Nephron (organoid): ENCODE data around the gene PARD3.

ENCODE experiments used
- H3K27ac Mint-ChIP-seq, 3 experiments: 2 replicates each; pipeline ENCODE4 v1.8.0; 2020; ENCODE audit warnings: mixed read lengths in 3 of 3, mild to moderate bottlenecking in 2 of 3, moderate library complexity in 1 of 3
- H3K27me3 Mint-ChIP-seq: 2 replicates; pipeline ENCODE4 v1.8.0; 2021; ENCODE audit warnings: low read depth, mild to moderate bottlenecking, moderate library complexity, mixed read lengths
- H3K36me3 Mint-ChIP-seq: 2 replicates; pipeline ENCODE4 v1.8.0; 2020; ENCODE audit warnings: low read depth, mixed read lengths
- H3K4me1 Mint-ChIP-seq: 2 replicates; pipeline ENCODE4 v1.8.0; 2020; ENCODE audit warnings: mixed read lengths
- H3K4me3 Mint-ChIP-seq, 3 experiments: 2 replicates each; pipeline ENCODE4 v1.8.0; 2020; ENCODE audit warnings: mild to moderate bottlenecking in 3 of 3, mixed read lengths in 3 of 3, moderate library complexity in 2 of 3
- H3K9me3 Mint-ChIP-seq: 2 replicates; pipeline ENCODE4 v1.8.0; 2020; ENCODE audit warnings: mixed read lengths
- TF ChIP-seq, protein P1 (sequence below), 3 experiments: fragments of 200-600 bp; sonication (generic); IDR thresholded peaks; one replicate each; pipeline ENCODE4 v1.5.0; 2021; ENCODE audit warnings: antibody characterized with exemption in 3 of 3; ENCODE audit not compliant: unreplicated experiment in 3 of 3

The PARD3 gene

DNA sequence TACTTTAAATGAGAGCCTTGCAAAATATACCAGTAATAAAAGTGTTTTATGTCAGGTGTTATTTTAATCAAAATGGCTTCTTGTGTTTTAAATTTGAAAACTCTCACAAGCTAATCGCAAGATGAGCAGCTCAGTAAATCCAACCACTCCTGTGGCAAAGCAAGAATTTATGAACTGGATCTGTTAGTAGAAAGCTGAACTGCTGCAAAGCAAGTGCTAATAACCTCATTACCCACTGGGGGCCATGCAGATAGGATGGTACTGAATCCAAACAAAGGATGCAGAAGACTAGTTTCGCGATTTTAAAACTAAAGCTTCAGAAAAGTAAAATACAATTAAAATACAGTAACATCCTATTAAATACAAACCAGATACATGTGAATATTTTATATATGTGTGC lies 468.0 kb downstream of the PARD3 start:
- Mint-ChIP-seq H3K27me3 (no peaks in the 10 kb centered on the region), H3K4me1 (peaks cover 19% of the 10 kb centered on the region), H3K27ac (no peak overlapping the region), H3K4me3 (no peak overlapping the region), H3K9me3 (no peaks in the 10 kb centered on the region), H3K36me3 (peaks cover 60% of the 10 kb centered on the region)
- TF ChIP-seq, protein P1, sequence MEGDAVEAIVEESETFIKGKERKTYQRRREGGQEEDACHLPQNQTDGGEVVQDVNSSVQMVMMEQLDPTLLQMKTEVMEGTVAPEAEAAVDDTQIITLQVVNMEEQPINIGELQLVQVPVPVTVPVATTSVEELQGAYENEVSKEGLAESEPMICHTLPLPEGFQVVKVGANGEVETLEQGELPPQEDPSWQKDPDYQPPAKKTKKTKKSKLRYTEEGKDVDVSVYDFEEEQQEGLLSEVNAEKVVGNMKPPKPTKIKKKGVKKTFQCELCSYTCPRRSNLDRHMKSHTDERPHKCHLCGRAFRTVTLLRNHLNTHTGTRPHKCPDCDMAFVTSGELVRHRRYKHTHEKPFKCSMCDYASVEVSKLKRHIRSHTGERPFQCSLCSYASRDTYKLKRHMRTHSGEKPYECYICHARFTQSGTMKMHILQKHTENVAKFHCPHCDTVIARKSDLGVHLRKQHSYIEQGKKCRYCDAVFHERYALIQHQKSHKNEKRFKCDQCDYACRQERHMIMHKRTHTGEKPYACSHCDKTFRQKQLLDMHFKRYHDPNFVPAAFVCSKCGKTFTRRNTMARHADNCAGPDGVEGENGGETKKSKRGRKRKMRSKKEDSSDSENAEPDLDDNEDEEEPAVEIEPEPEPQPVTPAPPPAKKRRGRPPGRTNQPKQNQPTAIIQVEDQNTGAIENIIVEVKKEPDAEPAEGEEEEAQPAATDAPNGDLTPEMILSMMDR (IDR thresholded peaks at IDR 0.05; ENCODE audit: unreplicated experiment in 3 of 3), result no peak

DNA sequence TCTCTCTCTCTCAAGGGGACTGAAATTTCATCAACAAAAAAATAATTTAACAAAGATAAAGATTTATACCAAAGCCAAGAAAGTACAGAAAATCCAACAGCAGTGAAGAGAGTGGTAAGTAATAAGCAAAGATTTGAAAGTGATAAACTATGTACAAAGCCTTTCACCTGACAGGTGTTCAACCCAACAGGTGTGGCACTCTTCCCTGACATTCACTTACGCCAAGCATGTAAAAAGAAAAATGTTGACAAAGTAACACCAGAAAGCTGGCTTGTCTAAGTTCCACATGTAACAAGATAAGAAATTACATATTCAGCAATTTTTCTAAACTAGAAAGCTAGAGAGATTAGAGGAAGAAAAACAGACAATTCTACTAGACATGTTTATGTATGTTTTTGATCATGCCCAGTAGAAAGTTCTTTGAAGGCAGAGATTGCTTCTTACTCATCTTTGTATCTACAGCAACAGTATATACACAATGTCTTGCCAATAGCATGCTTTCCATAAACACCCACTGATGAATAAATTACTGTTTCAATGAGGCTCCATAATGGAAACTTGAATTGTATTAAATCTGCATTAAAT lies 468.5 kb downstream of the PARD3 start:
- Mint-ChIP-seq H3K4me3 (no peak overlapping the region), H3K9me3 (no peaks in the 10 kb centered on the region), H3K36me3 (peaks cover 56% of the 10 kb centered on the region), H3K27ac (peak overlapping the region; percentile 16 to 75 (median 60)), H3K27me3 (no peaks in the 10 kb centered on the region), H3K4me1 (peaks cover 21% of the 10 kb centered on the region)
- TF ChIP-seq, protein P1 (IDR thresholded peaks at IDR 0.05; ENCODE audit: unreplicated experiment in 3 of 3), result no peak

DNA sequence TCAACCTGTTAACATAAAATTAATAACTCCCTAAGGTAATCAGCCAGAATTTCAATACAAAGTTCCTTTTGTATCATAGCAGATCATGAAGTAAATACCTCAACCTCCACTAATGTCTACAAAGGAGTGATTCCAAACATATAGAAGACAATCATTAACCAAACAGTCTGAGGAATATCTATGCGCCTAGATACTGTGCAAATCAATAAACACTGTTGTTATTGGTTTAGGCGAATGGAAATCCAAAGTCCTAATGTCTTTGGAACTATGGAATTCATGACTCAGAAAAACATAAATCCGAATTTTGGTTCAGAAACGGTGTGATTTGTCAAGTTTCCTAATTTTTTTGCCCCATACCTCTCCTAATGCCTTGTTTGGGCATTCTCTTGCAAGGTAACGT lies 469.7 kb downstream of the PARD3 start:
- Mint-ChIP-seq H3K27ac (peak overlapping the region in 1 of 3 experiments; percentile 75), H3K4me3 (no peak overlapping the region), H3K4me1 (peaks cover 32% of the 10 kb centered on the region), H3K36me3 (peaks cover 44% of the 10 kb centered on the region), H3K27me3 (no peaks in the 10 kb centered on the region), H3K9me3 (no peaks in the 10 kb centered on the region)
- TF ChIP-seq, protein P1 (IDR thresholded peaks at IDR 0.05; ENCODE audit: unreplicated experiment in 3 of 3), result no peak

GRCh38 chr10:34343764-34344163 lies 471.3 kb downstream of the PARD3 start:
- peaks cover 44% of the 10 kb centered on the region for H3K4me1 Mint-ChIP-seq
- H3K9me3 Mint-ChIP-seq, result no peaks in the 10 kb centered on the region
- no peak overlapping the region for H3K4me3 Mint-ChIP-seq
- TF ChIP-seq, protein P1 (IDR thresholded peaks at IDR 0.05; ENCODE audit: unreplicated experiment in 3 of 3), result no peak
- H3K36me3 Mint-ChIP-seq, result peaks cover 38% of the 10 kb centered on the region
- no peaks in the 10 kb centered on the region for H3K27me3 Mint-ChIP-seq
- H3K27ac Mint-ChIP-seq, result no peak overlapping the region

DNA sequence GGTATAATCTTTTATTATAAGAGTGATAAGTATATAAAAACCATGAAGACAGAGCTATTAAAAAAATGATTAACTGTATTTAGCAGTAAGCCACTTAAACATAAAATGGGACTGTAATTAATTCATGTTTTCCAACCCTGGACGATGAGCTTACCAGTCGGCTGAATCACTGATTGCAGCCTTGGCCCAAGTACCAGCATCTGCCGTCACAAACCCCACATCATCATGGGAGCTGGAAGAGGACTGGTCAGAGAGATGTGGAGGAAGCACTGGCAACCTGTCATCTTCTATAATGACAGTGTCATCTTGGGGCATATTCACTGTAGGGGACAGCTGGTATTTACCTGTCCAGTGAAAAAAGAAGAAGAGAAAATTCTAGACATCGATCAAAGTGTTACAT lies 473.6 kb downstream of the PARD3 start:
- peaks cover 35% of the 10 kb centered on the region for H3K36me3 Mint-ChIP-seq
- no peak overlapping the region for H3K4me3 Mint-ChIP-seq
- peak overlapping the region; percentile 33 to 94 (median 35) for H3K27ac Mint-ChIP-seq
- no peaks in the 10 kb centered on the region for H3K9me3 Mint-ChIP-seq
- H3K4me1 Mint-ChIP-seq, result peaks cover 42% of the 10 kb centered on the region
- TF ChIP-seq, protein P1 (IDR thresholded peaks at IDR 0.05; ENCODE audit: unreplicated experiment in 3 of 3), result no peak
- no peaks in the 10 kb centered on the region for H3K27me3 Mint-ChIP-seq

DNA sequence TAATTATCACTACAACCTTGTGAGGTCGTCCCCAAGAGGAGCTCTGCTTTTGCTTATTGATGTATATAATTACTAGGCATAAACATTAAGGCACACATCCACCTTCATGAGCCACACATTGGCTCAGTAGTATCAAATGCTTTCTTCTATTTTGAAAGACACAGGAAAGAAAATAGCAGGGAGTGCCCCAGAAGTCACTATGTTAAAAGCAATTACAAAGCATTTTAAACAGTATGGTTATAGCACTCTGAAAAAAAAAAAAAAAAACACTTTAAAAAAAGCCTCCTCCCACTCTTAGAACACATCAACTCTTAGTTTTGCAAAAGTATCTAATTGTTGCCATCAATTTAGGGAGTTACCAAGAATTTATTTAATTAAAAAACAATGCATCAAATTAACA lies 474.2 kb downstream of the PARD3 start:
- Mint-ChIP-seq H3K9me3 (no peaks in the 10 kb centered on the region), H3K27me3 (no peaks in the 10 kb centered on the region), H3K4me3 (no peak overlapping the region), H3K4me1 (peaks cover 41% of the 10 kb centered on the region), H3K36me3 (peaks cover 29% of the 10 kb centered on the region), H3K27ac (peak overlapping the region; percentile 70 to 94 (median 78))
- TF ChIP-seq, protein P1 (IDR thresholded peaks at IDR 0.05; ENCODE audit: unreplicated experiment in 3 of 3), result no peak
